GM13976 (cell line): ENCODE measurements around the gene RBM20.

Experiments
- DNase-seq: peaks from one replicate; pipeline ENCODE4 v3.0.0; 2012; ENCODE audit warnings: low spot score
- CTCF ChIP-seq: IDR thresholded peaks from 2 replicates; pipeline ENCODE4 v1.5.1; 2012; ENCODE audit warnings: borderline replicate concordance, mild to moderate bottlenecking; ENCODE audit not compliant: insufficient read depth; ENCODE audit errors: extremely low read depth, missing control alignments, control extremely low read depth
- in situ Hi-C: fragments of 300-500 bp; cut with MboI; formaldehyde crosslinking; loops from one replicate; pipeline ENCODE4 v1.12.0; 2022; ENCODE audit warnings: low sequenced_read_pairs, mixed read lengths, inconsistent platforms; ENCODE audit not compliant: unreplicated experiment

The RBM20 gene

GRCh38 chr10:110666673-110667072 lies 22.5 kb downstream of the RBM20 start:
- in situ Hi-C loops: no loop called here
- no peak for DNase-seq
- no peak for TF ChIP-seq CTCF

- no peak for DNase-seq
- in situ Hi-C loops: no loop called here
- TF ChIP-seq CTCF: no peak
Observed at GRCh38 chr10:110667620-110668343, 23.6 kb downstream of the RBM20 start.

- TF ChIP-seq CTCF: no peak
- no peak for DNase-seq
- in situ Hi-C loops: no loop called here
Observed at GRCh38 chr10:110668443-110668842, 24.3 kb downstream of the RBM20 start.

- no peak for TF ChIP-seq CTCF
- in situ Hi-C loops: no loop called here
- no peak for DNase-seq
Observed at GRCh38 chr10:110670335-110670734, 26.2 kb downstream of the RBM20 start.

GRCh38 chr10:110671788-110672579 lies 27.8 kb downstream of the RBM20 start:
- peak; percentile 91 for DNase-seq
- in situ Hi-C loops: no loop called here
- peak; percentile 93 for TF ChIP-seq CTCF

- DNase-seq: no peak
- in situ Hi-C loops: no loop called here
- no peak for TF ChIP-seq CTCF
Observed at GRCh38 chr10:110672580-110672919, 28.4 kb downstream of the RBM20 start.

GRCh38 chr10:110676016-110676415 lies 31.9 kb downstream of the RBM20 start:
- in situ Hi-C loops: no loop called here

More at GRCh38 chr10:110676016-110676415, 31.9 kb downstream of the RBM20 start:
- DNase-seq: no peak
- no peak for TF ChIP-seq CTCF
